ENCODE measurements around the gene COL20A1. TPM values are rescaled to one million over a fixed set of nuclear protein-coding genes. Genes with fewer than 3 reads are reported as not detected.
A peak's percentile ranks its signal among the peaks of the same experiment; 100 is the strongest.
"Not testable (repeated sequence)": the region's sequence is repeated elsewhere in the genome, so short reads cannot be mapped to it uniquely, and the experiment has no call there.

The COL20A1 gene
- total and polyA plus RNA-seq, 2 donors from 2014 or later, result 0.58 TPM; not detected in 1

- H3K36me3 ChIP-seq (ENCODE audit: control insufficient read depth in 2 of 3, insufficient read depth in 3 of 3, low read length in 3 of 3), result no peaks in the 10 kb centered on the region
- no peaks in the 10 kb centered on the region for H3K27me3 ChIP-seq (ENCODE audit: control insufficient read depth, insufficient read depth, low read length)
- H3K27ac ChIP-seq (ENCODE audit: low read depth in 2 of 2, low read length in 2 of 2), result no peak overlapping the region
- H3K9ac ChIP-seq (ENCODE audit: low read length in 3 of 3), result no peak overlapping the region
- no peak for TF ChIP-seq CTCF (IDR thresholded peaks at IDR 0.05; ENCODE audit: borderline replicate concordance, extremely low read depth, insufficient read depth)
- peaks cover 0 to 5% (median 0%) of the 10 kb centered on the region in 3 donors for H3K4me1 ChIP-seq (ENCODE audit: control insufficient read depth in 2 of 3, insufficient read depth in 2 of 3, low read depth in 1 of 3, low read length in 3 of 3)
- intact Hi-C loops (cut with DNase I), result no loop called here
- no peak overlapping the region for H3K4me3 ChIP-seq (ENCODE audit: low read length in 3 of 3)
- H3K9me3 ChIP-seq (ENCODE audit: control insufficient read depth in 2 of 3, insufficient read depth in 1 of 3, low read length in 3 of 3), result peaks cover 0 to 3% (median 2%) of the 10 kb centered on the region in 3 donors
- DNase-seq, result peak in 1 of 5 donors; percentile 60
- no peak for FAIRE-seq
These were observed 39.7 kb downstream of the COL20A1 start for GRCh38 chr20:63332488-63333240.

GRCh38 chr20:63333241-63333836, 40.4 kb downstream of the COL20A1 start:
- FAIRE-seq (no peak), DNase-seq (peak in 1 of 5 donors; percentile 62)
- H3K9me3 ChIP-seq (ENCODE audit: control insufficient read depth in 2 of 3, insufficient read depth in 1 of 3, low read length in 3 of 3), result peaks cover 0 to 3% (median 2%) of the 10 kb centered on the region in 3 donors
- H3K4me1 ChIP-seq (ENCODE audit: control insufficient read depth in 2 of 3, insufficient read depth in 2 of 3, low read depth in 1 of 3, low read length in 3 of 3), result peaks cover 0 to 5% (median 0%) of the 10 kb centered on the region in 3 donors
- no peaks in the 10 kb centered on the region for H3K27me3 ChIP-seq (ENCODE audit: control insufficient read depth, insufficient read depth, low read length)
- H3K9ac ChIP-seq (ENCODE audit: low read length in 3 of 3), result no peak overlapping the region
- no peak for TF ChIP-seq CTCF (IDR thresholded peaks at IDR 0.05; ENCODE audit: borderline replicate concordance, extremely low read depth, insufficient read depth)
- no peak overlapping the region for H3K27ac ChIP-seq (ENCODE audit: low read depth in 2 of 2, low read length in 2 of 2)
- intact Hi-C loops (cut with DNase I), result no loop called here
- no peak overlapping the region for H3K4me3 ChIP-seq (ENCODE audit: low read length in 3 of 3)
- H3K36me3 ChIP-seq (ENCODE audit: control insufficient read depth in 2 of 3, insufficient read depth in 3 of 3, low read length in 3 of 3), result no peaks in the 10 kb centered on the region

GRCh38 chr20:63334356-63334755, 41.4 kb downstream of the COL20A1 start:
- Histone ChIP-seq H3K9me3 (ENCODE audit: control insufficient read depth in 2 of 3, insufficient read depth in 1 of 3, low read length in 3 of 3) (peaks cover 0 to 3% (median 2%) of the 10 kb centered on the region in 3 donors), H3K4me3 (ENCODE audit: low read length in 3 of 3) (no peak overlapping the region), H3K27ac (ENCODE audit: low read depth in 2 of 2, low read length in 2 of 2) (no peak overlapping the region), H3K27me3 (ENCODE audit: control insufficient read depth, insufficient read depth, low read length) (no peaks in the 10 kb centered on the region), H3K4me1 (ENCODE audit: control insufficient read depth in 2 of 3, insufficient read depth in 2 of 3, low read depth in 1 of 3, low read length in 3 of 3) (peaks cover 0 to 5% (median 0%) of the 10 kb centered on the region in 3 donors), H3K36me3 (ENCODE audit: control insufficient read depth in 2 of 3, insufficient read depth in 3 of 3, low read length in 3 of 3) (no peaks in the 10 kb centered on the region), H3K9ac (ENCODE audit: low read length in 3 of 3) (no peak overlapping the region)
- TF ChIP-seq CTCF (IDR thresholded peaks at IDR 0.05; ENCODE audit: borderline replicate concordance, extremely low read depth, insufficient read depth), result no peak
- no peak for FAIRE-seq
- DNase-seq, result no peak
- intact Hi-C loops (cut with DNase I), result no loop called here

- H3K4me1 ChIP-seq (ENCODE audit: control insufficient read depth in 2 of 3, insufficient read depth in 2 of 3, low read depth in 1 of 3, low read length in 3 of 3); FAIRE-seq; H3K9me3 ChIP-seq (ENCODE audit: control insufficient read depth in 2 of 3, insufficient read depth in 1 of 3, low read length in 3 of 3); DNase-seq; H3K27me3 ChIP-seq (ENCODE audit: control insufficient read depth, insufficient read depth, low read length); H3K36me3 ChIP-seq (ENCODE audit: control insufficient read depth in 2 of 3, insufficient read depth in 3 of 3, low read length in 3 of 3); intact Hi-C loops (cut with DNase I); H3K27ac ChIP-seq (ENCODE audit: low read depth in 2 of 2, low read length in 2 of 2); H3K9ac ChIP-seq (ENCODE audit: low read length in 3 of 3); H3K4me3 ChIP-seq (ENCODE audit: low read length in 3 of 3): not testable (repeated sequence)
These were observed 42.1 kb downstream of the COL20A1 start for GRCh38 chr20:63335060-63335459.
